SJSA1 (cell line): ENCODE results near the gene FNIP1. TPM values are rescaled to one million over a fixed set of nuclear protein-coding genes. Genes with fewer than 3 reads are reported as not detected.
"Not testable (repeated sequence)": the region's sequence is repeated elsewhere in the genome, so short reads cannot be mapped to it uniquely, and the experiment has no call there.

Experiments used
- DNase-seq, 2 experiments: peaks; one replicate each; pipeline ENCODE4 v3.0.0-alpha.2; 2015 to 2020; ENCODE audit warnings: low spot score in 2 of 2, low read depth in 1 of 2
- H3K27ac ChIP-seq: fragments of 250-450 bp; sonication (Bioruptor Pico); 2 replicates; pipeline ENCODE4 v1.5.1; 2020; ENCODE audit warnings: mild to moderate bottlenecking, moderate library complexity
- H3K27me3 ChIP-seq: fragments of 250-450 bp; sonication (Bioruptor Pico); replicated peaks from 2 replicates; pipeline ENCODE4 v1.5.1; 2020; ENCODE audit warnings: mild to moderate bottlenecking, moderate library complexity
- H3K36me3 ChIP-seq: fragments of 250-450 bp; sonication (Bioruptor Pico); 2 replicates; pipeline ENCODE4 v1.5.1; 2020; ENCODE audit warnings: mild to moderate bottlenecking
- H3K4me1 ChIP-seq: fragments of 250-450 bp; sonication (Bioruptor Pico); replicated peaks from 2 replicates; pipeline ENCODE4 v1.6.1; 2021; ENCODE audit warnings: mild to moderate bottlenecking
- H3K4me3 ChIP-seq: fragments of 250-450 bp; sonication (Bioruptor Pico); 2 replicates; pipeline ENCODE4 v1.5.1; 2020; ENCODE audit warnings: mild to moderate bottlenecking
- H3K9me3 ChIP-seq: fragments of 250-450 bp; sonication (Bioruptor Pico); replicated peaks from 2 replicates; pipeline ENCODE4 v1.5.1; 2020; ENCODE audit warnings: mild to moderate bottlenecking
- total RNA-seq: library from RNA; depleted of rRNA; stranded (reverse); fragments of >200 nt; shearing (Covaris generic); gene quantifications from 2 replicates; pipeline ENCODE4 v1.2.3, GENCODE V29; 2014

Gene FNIP1
- total RNA-seq, 1 experiment from 2014 or later, result 44.5 TPM

DNA sequence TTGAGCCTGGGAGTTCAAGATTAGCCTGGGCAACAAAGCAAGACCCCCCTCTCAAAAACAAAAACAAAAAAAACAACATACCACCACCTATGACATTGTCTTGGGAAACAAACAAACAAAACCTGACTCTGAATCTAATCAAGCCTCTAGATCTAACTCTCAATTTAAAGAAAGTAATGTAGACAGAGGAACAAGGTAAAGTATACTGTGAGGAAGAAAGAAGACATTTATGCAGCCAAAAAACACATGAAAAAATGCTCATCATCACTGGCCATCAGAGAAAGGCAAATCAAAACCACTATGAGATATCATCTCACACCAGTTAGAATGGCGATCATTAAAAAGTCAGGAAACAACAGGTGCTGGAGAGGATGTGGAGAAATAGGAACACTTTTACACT is 18.7 kb downstream of the FNIP1 start:
- not testable (repeated sequence) for H3K27me3 ChIP-seq, H3K4me3 ChIP-seq, DNase-seq, H3K9me3 ChIP-seq, H3K27ac ChIP-seq, H3K4me1 ChIP-seq
- peaks cover 24% of the 10 kb centered on the region for H3K36me3 ChIP-seq

DNA sequence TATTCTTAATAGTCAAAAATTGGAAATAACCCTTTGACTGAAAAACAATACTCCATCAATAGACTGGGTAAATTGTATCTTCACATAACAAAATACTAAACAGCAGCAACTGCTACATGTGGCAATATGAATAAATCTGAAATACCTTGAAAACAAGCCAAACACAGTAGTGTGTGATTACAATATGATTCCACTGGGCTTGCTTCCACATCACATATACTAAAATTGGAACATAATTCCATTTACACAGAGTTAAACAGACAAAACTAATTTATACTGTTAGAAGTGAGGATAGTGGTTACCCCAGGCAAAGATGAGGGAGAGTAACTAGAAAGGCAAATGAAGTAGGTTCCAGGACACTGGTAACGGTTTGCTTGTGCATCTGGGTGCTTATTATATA is 20.4 kb downstream of the FNIP1 start:
- peaks cover 13% of the 10 kb centered on the region for H3K36me3 ChIP-seq
- no peaks in the 10 kb centered on the region; the same call in 1 of the 2 replicates for H3K4me1 ChIP-seq
- H3K4me3 ChIP-seq, result no peak overlapping the region
- H3K9me3 ChIP-seq, result 0 out of 2 replicates have a peak, but pooled peaks cover 2% of the 10 kb centered on the region
- DNase-seq, result no peak
- no peaks in the 10 kb centered on the region for H3K27me3 ChIP-seq
- H3K27ac ChIP-seq, result no peak overlapping the region

DNA sequence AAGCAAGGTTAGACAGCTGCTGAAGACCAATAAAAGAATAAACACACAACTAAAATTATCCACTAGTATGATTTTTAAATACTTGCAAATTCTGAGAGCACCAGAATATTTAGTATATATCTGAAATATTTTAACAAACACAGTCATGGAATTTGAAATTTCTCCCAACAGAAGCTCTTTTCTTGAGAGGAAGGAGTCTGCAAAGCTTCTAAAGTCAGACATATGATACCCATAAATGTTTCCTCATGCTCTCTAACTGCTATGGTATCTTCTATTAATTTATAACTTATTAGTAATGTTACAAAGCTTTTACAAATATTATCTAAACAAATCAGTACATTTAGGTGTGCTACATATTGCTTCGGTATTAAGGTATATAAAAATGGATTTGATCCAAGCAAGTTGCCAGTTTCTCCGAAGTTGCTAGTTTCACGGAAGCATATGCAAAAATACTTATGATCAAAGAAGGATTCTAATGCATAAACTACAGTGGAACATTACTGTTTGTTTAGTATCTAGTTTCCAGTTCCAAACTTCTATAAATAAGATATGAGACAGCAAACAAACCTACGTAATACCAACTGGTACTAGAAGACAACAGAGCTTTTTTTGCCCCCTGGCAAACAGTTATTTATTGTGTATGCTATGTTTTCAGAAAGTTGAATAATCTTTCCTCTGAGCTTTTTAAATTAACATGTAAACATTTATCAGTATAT is 22.0 kb downstream of the FNIP1 start:
- Histone ChIP-seq H3K27ac (no peak overlapping the region), H3K36me3 (0 out of 2 replicates have a peak, but pooled peaks cover 4% of the 10 kb centered on the region), H3K4me1 (no peaks in the 10 kb centered on the region; the same call in 1 of the 2 replicates), H3K9me3 (no peaks in the 10 kb centered on the region), H3K27me3 (no peaks in the 10 kb centered on the region), H3K4me3 (no peak overlapping the region)
- no peak for DNase-seq

DNA sequence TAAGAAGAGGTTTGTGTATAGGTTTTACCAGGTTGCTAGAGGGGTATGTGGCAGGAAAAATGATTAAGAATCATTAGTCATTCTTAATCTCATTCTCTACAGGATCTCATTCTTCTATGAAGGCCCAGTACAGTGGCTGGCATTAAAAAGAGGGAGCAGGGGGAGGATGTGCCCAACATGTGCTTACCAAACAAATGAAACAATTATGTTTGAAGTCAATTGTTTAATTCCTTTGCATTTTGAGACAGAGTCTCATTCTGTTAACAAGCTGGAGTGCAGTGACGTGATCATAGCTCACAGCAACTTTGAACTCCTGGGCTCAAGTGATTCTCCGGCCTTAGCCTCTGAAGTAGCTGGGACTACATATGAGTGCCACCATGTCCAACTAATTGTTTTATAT is 23.0 kb downstream of the FNIP1 start:
- DNase-seq, result no peak

DNA sequence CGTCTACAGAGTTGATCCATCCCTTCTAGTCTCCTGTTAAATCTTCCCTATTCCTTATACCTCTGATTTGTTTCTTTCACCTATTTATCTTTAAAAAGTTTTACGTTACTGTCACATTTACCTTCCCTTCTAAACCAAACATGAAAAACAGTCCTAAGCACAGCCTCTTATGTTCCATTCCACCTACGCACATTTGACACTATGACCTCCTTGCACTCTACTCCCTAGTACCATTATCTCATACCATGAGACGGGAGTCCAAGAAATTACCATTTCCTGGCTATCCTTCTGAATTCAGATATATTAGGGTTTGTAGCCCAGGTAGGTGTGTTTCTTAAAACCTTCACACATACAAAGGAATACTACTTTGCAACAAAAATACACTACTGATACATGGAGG is 25.1 kb downstream of the FNIP1 start:
- Histone ChIP-seq H3K4me3 (no peak overlapping the region), H3K27me3 (no peaks in the 10 kb centered on the region), H3K36me3 (peaks cover 4% of the 10 kb centered on the region; the same call in 1 of the 2 replicates), H3K27ac (no peak overlapping the region), H3K9me3 (no peaks in the 10 kb centered on the region), H3K4me1 (no peaks in the 10 kb centered on the region; the same call in 1 of the 2 replicates)
- DNase-seq, result no peak

More for the DNA sequence above, 23.0 kb downstream of the FNIP1 start:
- Histone ChIP-seq H3K27ac (no peak overlapping the region), H3K27me3 (no peaks in the 10 kb centered on the region), H3K4me1 (no peaks in the 10 kb centered on the region; the same call in 1 of the 2 replicates), H3K4me3 (no peak overlapping the region), H3K36me3 (0 out of 2 replicates have a peak, but pooled peaks cover 4% of the 10 kb centered on the region), H3K9me3 (no peaks in the 10 kb centered on the region)

DNA sequence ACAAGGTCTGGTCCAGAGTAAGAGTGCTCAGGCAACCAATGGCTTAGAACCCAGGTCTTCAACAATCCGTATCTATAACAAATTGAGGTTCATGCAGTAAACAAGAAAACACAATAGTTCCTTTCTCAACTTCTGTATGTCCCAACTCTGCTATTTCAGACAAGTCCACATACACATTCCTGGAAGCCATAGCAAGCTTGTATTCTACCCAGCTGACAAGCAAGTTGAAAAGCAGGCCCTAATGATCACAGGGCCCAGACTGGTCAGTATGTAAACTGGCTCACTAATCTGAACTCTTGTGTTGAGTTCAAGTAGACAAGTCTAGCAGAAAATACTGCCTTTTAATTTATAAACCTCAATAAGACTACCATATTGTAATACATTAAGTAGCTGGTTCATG is 26.9 kb downstream of the FNIP1 start:
- no peaks in the 10 kb centered on the region for H3K9me3 ChIP-seq
- no peak for DNase-seq

DNA sequence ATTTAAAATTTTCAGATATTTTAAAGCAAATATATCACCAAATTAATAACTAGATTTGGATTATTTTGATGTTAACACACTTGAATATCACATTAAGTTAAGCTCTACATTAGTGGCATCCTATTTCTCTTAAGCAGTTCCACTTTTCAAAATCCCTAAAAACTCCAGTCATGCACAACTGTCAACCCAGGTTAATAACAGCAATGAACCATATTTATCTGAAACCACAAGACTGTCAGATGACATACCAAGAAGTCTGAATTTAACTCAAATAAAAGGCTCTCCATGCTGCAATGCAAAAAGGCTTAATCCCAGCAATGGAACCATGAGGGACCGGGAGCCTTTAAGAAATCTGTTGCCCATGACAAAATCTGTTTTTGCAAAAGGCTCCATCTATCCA is 27.5 kb downstream of the FNIP1 start:
- no peaks in the 10 kb centered on the region; the same call in 1 of the 2 replicates for H3K4me1 ChIP-seq
- no peak for DNase-seq
- H3K9me3 ChIP-seq, result no peaks in the 10 kb centered on the region
- H3K36me3 ChIP-seq, result peaks cover 6% of the 10 kb centered on the region
- no peaks in the 10 kb centered on the region for H3K27me3 ChIP-seq
- H3K4me3 ChIP-seq, result no peak overlapping the region
- no peak overlapping the region for H3K27ac ChIP-seq

More for the DNA sequence above, 26.9 kb downstream of the FNIP1 start:
- no peaks in the 10 kb centered on the region; the same call in 1 of the 2 replicates for H3K36me3 ChIP-seq
- H3K4me3 ChIP-seq, result no peak overlapping the region
- H3K4me1 ChIP-seq, result no peaks in the 10 kb centered on the region; the same call in 1 of the 2 replicates
- H3K27me3 ChIP-seq, result no peaks in the 10 kb centered on the region
- H3K27ac ChIP-seq, result no peak overlapping the region

DNA sequence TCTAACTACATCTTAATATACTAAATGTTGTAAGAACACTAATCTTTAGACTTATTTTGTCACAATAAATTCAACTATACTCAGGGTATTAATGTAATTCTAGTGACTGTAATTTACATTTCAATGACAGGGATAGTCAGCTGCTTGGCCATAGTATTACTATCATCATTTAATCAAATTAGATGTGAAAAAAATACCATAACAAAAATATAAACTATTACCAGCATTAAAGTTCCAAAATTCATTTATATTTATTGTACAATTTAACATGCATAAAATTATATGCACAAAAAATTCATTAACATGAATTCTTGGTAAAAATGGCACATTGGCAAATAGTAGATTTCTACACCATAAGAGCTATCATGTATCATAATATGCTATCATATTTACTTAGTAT is 28.9 kb downstream of the FNIP1 start:
- no peaks in the 10 kb centered on the region for H3K27me3 ChIP-seq
- H3K4me1 ChIP-seq, result no peaks in the 10 kb centered on the region
- H3K27ac ChIP-seq, result no peak overlapping the region
- no peak overlapping the region for H3K4me3 ChIP-seq
- DNase-seq, result no peak
- H3K36me3 ChIP-seq, result peaks cover 7% of the 10 kb centered on the region
- H3K9me3 ChIP-seq, result no peaks in the 10 kb centered on the region

DNA sequence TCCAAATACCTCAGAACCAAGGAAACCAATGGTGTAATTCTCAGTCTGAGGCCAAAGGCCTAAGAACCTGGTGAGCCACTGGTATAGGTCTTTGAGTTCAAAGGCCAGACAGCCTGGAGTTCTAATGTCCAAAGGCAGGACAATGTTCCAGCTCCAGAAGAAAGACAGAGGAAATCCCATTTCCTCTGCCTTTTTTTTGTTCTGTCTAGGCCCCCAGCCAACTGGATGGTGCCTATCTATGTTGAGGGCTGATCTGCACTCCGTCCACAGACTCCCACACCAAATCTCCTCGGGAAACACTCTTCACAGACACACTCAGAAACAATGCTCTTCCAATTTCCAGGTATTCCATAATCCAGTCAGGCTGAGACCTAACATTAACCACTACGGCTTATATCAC is 30.1 kb downstream of the FNIP1 start:
- Histone ChIP-seq H3K36me3 (peaks cover 14% of the 10 kb centered on the region), H3K27ac (no peak overlapping the region), H3K27me3 (no peaks in the 10 kb centered on the region), H3K4me1 (no peaks in the 10 kb centered on the region), H3K4me3 (no peak overlapping the region), H3K9me3 (no peaks in the 10 kb centered on the region)
- DNase-seq, result no peak

DNA sequence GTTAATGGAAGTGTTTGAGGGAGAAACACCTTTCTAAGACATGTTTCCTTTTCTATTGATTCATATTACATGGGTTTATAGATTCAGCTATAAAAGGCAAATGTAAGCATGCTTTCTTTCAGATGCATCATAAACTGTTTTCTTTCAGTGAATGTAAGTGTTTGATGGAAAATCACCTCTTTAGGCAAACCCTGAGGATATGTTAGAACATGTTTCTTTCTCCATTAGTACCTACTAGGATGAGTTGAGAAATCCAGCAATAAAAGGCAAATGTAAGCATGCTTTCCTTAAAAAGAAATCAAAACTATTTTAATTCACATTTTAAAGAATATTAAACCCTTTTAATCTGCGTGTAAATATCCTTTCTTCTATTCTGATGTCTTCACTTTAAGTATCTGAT is 31.6 kb downstream of the FNIP1 start:
- H3K4me3 ChIP-seq, result no peak overlapping the region
- H3K36me3 ChIP-seq, result peaks cover 14% of the 10 kb centered on the region
- no peak overlapping the region for H3K27ac ChIP-seq
- H3K4me1 ChIP-seq, result no peaks in the 10 kb centered on the region
- no peak for DNase-seq
- H3K9me3 ChIP-seq, result no peaks in the 10 kb centered on the region
- no peaks in the 10 kb centered on the region for H3K27me3 ChIP-seq

DNA sequence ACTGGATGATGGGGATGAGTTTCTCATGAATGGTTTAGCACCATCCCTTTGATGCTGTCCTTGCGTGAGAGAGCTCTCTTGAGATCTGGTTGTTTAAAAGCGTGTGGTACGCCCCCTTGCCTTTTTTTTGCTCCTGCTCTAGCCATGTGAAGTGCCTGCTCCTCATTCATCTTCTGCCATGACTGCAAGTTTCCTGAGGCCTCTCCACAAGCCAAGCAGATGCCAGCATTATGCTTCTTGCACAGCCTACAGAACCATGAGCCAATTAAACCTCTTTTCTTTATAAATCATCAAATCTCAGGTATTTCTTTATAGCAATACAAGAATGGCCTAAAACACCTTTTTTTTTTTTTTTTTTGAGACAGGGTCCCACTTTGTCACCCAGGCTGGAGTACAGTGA is 32.8 kb downstream of the FNIP1 start:
- Histone ChIP-seq H3K9me3 (no peaks in the 10 kb centered on the region), H3K4me1 (peaks cover 2% of the 10 kb centered on the region)

DNA sequence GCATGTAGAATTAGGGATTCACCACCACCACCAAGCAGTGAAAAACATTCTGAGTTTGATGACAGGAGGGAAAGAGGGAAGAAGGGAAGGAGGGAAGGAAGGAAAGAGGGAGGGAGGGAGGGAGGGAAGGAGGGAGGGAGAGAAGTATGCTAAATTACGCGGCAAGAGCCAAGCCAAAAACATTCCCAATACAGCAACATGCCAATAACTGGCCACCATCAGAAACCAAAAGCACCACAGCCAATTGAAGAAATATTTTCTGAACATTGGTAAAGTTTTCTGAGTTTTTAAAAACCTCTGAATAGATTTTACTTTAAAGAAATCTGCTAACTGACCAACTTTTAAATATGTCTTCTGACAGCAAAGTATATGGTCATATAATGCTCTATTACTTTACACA is 36.0 kb downstream of the FNIP1 start:
- no peak for DNase-seq
- H3K27ac ChIP-seq, result no peak overlapping the region
- no peaks in the 10 kb centered on the region for H3K9me3 ChIP-seq
- no peaks in the 10 kb centered on the region for H3K27me3 ChIP-seq
- peaks cover 12% of the 10 kb centered on the region for H3K4me1 ChIP-seq
- H3K36me3 ChIP-seq, result peaks cover 14% of the 10 kb centered on the region
- H3K4me3 ChIP-seq, result no peak overlapping the region

More for the DNA sequence above, 32.8 kb downstream of the FNIP1 start:
- H3K27ac ChIP-seq, result no peak overlapping the region
- H3K27me3 ChIP-seq, result no peaks in the 10 kb centered on the region
- H3K36me3 ChIP-seq, result peaks cover 14% of the 10 kb centered on the region
- DNase-seq, result no peak
- no peak overlapping the region for H3K4me3 ChIP-seq

DNA sequence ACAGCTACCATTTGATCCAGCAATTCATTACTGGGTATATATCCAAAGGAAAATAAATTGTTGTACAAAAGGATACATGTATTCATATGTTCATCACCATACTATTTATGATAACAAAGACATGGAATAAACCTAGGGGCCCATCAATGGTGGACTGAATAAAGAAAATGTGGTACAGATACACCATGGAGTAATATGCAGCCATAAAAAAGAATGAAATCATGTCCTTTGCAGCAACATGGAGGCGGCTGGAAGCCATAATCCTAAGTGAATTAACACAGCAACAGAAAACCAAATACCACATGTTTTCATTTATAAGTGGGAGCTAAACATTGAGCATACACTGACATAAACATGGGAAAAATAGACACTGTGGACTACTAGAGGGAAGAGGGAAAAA is 37.1 kb downstream of the FNIP1 start:
- Histone ChIP-seq H3K27me3 (no peaks in the 10 kb centered on the region), H3K36me3 (peaks cover 11% of the 10 kb centered on the region), H3K4me3 (no peak overlapping the region), H3K9me3 (no peaks in the 10 kb centered on the region), H3K27ac (no peak overlapping the region), H3K4me1 (peaks cover 13% of the 10 kb centered on the region)
- DNase-seq, result no peak

DNA sequence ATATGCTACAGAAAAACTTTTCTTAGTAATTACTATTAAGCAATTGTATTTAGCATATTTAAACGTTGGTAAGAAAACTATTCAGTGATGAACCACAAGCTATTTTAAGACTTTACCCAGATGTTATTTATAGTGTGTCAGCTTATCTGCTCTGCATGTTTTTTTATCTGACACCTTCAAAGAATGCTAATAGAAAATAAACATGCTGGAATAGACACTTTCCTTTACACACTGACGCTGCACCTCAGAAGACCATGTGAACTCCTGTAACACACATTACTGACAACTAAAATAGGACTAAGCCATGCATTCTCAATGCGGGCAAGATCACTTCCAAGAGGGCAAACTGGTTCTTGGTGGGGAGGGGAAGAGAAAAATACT is 38.3 kb downstream of the FNIP1 start:
- H3K4me1 ChIP-seq, result peaks cover 20% of the 10 kb centered on the region
- H3K4me3 ChIP-seq, result no peak overlapping the region
- H3K9me3 ChIP-seq, result no peaks in the 10 kb centered on the region
- no peak overlapping the region for H3K27ac ChIP-seq
- no peaks in the 10 kb centered on the region for H3K27me3 ChIP-seq
- peaks cover 8% of the 10 kb centered on the region; the same call in 1 of the 2 replicates for H3K36me3 ChIP-seq
- DNase-seq, result no peak
